Neural progenitor cell (in vitro differentiated cells): Measurements from ENCODE around the gene SLC15A3. TPM values are rescaled to one million over a fixed set of nuclear protein-coding genes. Genes with fewer than 3 reads are reported as not detected.

Experiments used
- DNase-seq: peaks from one replicate; pipeline ENCODE4 v3.0.0-alpha.2; 2016; ENCODE audit warnings: low spot score
- H2AFZ ChIP-seq: fragments of 200-600 bp; sonication (generic); replicated peaks from 2 replicates; pipeline ENCODE4 v1.6.1; 2016; ENCODE audit warnings: antibody characterized with exemption
- H3F3A ChIP-seq: fragments of 200-600 bp; sonication (generic); 2 replicates; pipeline ENCODE4 v1.6.1; 2016; ENCODE audit warnings: antibody characterized with exemption, low read depth
- H3K27ac ChIP-seq: fragments of 200-600 bp; sonication (generic); 2 replicates; pipeline ENCODE4 v1.5.1; 2016; ENCODE audit warnings: mild to moderate bottlenecking
- H3K27me3 ChIP-seq: fragments of 200-600 bp; sonication (generic); 2 replicates; pipeline ENCODE4 v1.6.1; 2016; ENCODE audit warnings: mild to moderate bottlenecking, moderate library complexity
- H3K36me3 ChIP-seq: fragments of 200-600 bp; sonication (generic); 2 replicates; pipeline ENCODE4 v1.5.1; 2016
- H3K4me1 ChIP-seq: fragments of 200-600 bp; sonication (generic); 2 replicates; pipeline ENCODE4 v1.6.1; 2016; ENCODE audit warnings: mixed run types
- H3K4me2 ChIP-seq: fragments of 200-600 bp; sonication (generic); 2 replicates; pipeline ENCODE4 v1.6.1; 2016
- H3K4me3 ChIP-seq: fragments of 200-600 bp; sonication (generic); 2 replicates; pipeline ENCODE4 v1.5.1; 2016
- H3K79me2 ChIP-seq: fragments of 200-600 bp; sonication (generic); 2 replicates; pipeline ENCODE4 v1.6.1; 2016; ENCODE audit warnings: low read depth
- H3K9ac ChIP-seq: fragments of 200-600 bp; sonication (generic); 2 replicates; pipeline ENCODE4 v1.6.1; 2016
- H3K9me3 ChIP-seq: fragments of 200-600 bp; sonication (generic); 2 replicates; pipeline ENCODE4 v1.5.1; 2016; ENCODE audit warnings: low read depth
- H4K20me1 ChIP-seq: fragments of 200-600 bp; sonication (generic); 2 replicates; pipeline ENCODE4 v1.6.1; 2016; ENCODE audit warnings: low read depth
- H3K27ac Mint-ChIP-seq: 3 replicates; pipeline ENCODE4 v1.8.0; 2021; ENCODE audit warnings: mixed read lengths
- H3K27me3 Mint-ChIP-seq: 2 replicates; pipeline ENCODE4 v1.8.0; 2022; ENCODE audit warnings: low read depth, mild to moderate bottlenecking, inconsistent platforms, moderate library complexity, mixed read lengths; ENCODE audit not compliant: insufficient read depth
- H3K36me3 Mint-ChIP-seq: 3 replicates; pipeline ENCODE4 v1.8.0; 2021; ENCODE audit warnings: mixed read lengths
- H3K4me1 Mint-ChIP-seq: 3 replicates; pipeline ENCODE4 v1.8.0; 2021; ENCODE audit warnings: mixed read lengths
- H3K4me3 Mint-ChIP-seq: 3 replicates; pipeline ENCODE4 v1.8.0; 2021; ENCODE audit warnings: mild to moderate bottlenecking, moderate library complexity, mixed read lengths
- H3K9me3 Mint-ChIP-seq: 3 replicates; pipeline ENCODE4 v1.8.0; 2020; ENCODE audit warnings: mixed read lengths
- CTCF ChIP-seq: fragments of 200-600 bp; sonication (generic); IDR thresholded peaks from 2 replicates; pipeline ENCODE4 v1.5.1; 2017; ENCODE audit warnings: antibody characterized with exemption, mild to moderate bottlenecking
- EZH2 ChIP-seq: fragments of 200-600 bp; sonication (generic); IDR thresholded peaks from 2 replicates; pipeline ENCODE4 v1.6.1; 2017; ENCODE audit warnings: antibody characterized with exemption, mild to moderate bottlenecking, moderate library complexity
- EZH2phosphoT487 ChIP-seq: fragments of 200-600 bp; sonication (generic); IDR thresholded peaks from 2 replicates; pipeline ENCODE4 v1.6.1; 2017; ENCODE audit warnings: antibody characterized with exemption
- total RNA-seq: library from RNA; depleted of rRNA; stranded (reverse); fragments of >200 nt; gene quantifications from 2 replicates; pipeline ENCODE4 v1.2.3, GENCODE V29; 2015; ENCODE audit warnings: low replicate concordance

SLC15A3 gene
- total RNA-seq, 1 donor from 2014 or later = 1.4 TPM

GRCh38 chr11:60981515-60981914 is 29.5 kb upstream of the SLC15A3 start:
- Histone ChIP-seq H3K4me1 (no peaks in the 10 kb centered on the region), H3K4me3 (no peak overlapping the region), H3K9ac (no peak overlapping the region), H3F3A (no peaks in the 10 kb centered on the region), H2AFZ (no peak overlapping the region), H4K20me1 (no peaks in the 10 kb centered on the region), H3K27me3 (no peaks in the 10 kb centered on the region), H3K27ac (no peak overlapping the region), H3K9me3 (no peaks in the 10 kb centered on the region), H3K36me3 (no peaks in the 10 kb centered on the region), H3K79me2 (no peaks in the 10 kb centered on the region), H3K4me2 (no peak overlapping the region)
- H3K27ac Mint-ChIP-seq = no peak overlapping the region
- no peaks in the 10 kb centered on the region for H3K9me3 Mint-ChIP-seq
- no peaks in the 10 kb centered on the region for H3K36me3 Mint-ChIP-seq
- H3K4me1 Mint-ChIP-seq = peaks cover 13% of the 10 kb centered on the region
- H3K4me3 Mint-ChIP-seq = no peak overlapping the region
- TF ChIP-seq EZH2phosphoT487 (no peak), CTCF (no peak), EZH2 (no peak)
- no peak for DNase-seq
- peaks cover 2% of the 10 kb centered on the region for H3K27me3 Mint-ChIP-seq

DNA sequence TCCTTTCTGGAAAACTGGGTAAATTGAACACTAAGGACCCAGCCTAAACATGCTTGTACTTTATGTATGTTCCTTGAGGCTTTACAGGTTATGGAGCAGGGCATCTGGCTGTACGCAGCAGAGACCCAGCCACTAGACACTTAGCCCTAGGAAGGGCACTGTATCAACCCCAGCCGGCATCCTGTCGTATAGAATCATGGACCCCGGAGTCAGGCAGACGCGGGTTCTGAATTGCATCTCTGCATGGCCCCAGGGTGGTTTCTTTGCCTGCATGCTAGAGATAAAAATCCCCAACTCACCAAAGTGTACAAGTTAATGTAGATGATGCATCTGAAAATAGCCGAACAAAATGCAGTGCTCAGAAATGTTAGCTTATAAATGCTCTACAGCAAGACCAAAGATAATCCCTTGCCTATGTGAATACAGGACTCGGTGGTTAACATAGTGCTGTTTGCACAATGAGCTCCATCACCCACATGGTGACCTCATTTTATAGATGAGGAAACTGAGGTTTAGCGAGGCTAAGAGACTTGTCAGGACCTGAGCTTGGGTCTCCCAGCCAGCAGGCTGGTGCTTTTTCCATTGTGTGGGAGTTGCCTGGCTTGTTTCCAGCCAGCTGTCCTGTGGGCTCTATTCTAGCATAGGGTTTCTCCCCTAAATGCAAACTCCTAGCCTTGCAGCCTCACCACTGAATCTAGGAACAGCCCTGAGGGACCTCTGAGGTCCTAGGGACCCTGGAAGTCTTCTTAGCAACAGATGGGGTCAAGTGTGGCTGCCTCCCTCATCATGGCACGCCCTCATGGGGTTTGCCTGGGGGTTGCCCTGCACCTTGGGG is 26.8 kb upstream of the SLC15A3 start:
- Histone ChIP-seq H3K4me3 (no peak overlapping the region), H4K20me1 (no peaks in the 10 kb centered on the region), H3K9me3 (no peaks in the 10 kb centered on the region), H3K4me2 (no peak overlapping the region), H3F3A (no peaks in the 10 kb centered on the region), H3K36me3 (no peaks in the 10 kb centered on the region), H3K79me2 (no peaks in the 10 kb centered on the region), H2AFZ (no peak overlapping the region), H3K4me1 (no peaks in the 10 kb centered on the region), H3K27me3 (no peaks in the 10 kb centered on the region), H3K9ac (no peak overlapping the region), H3K27ac (no peak overlapping the region)
- peaks cover 20% of the 10 kb centered on the region for H3K4me1 Mint-ChIP-seq
- H3K27ac Mint-ChIP-seq = no peak overlapping the region
- H3K27me3 Mint-ChIP-seq = peaks cover 2% of the 10 kb centered on the region
- H3K36me3 Mint-ChIP-seq = no peaks in the 10 kb centered on the region
- DNase-seq = no peak
- H3K4me3 Mint-ChIP-seq = no peak overlapping the region
- TF ChIP-seq CTCF (no peak), EZH2 (no peak), EZH2phosphoT487 (no peak)
- H3K9me3 Mint-ChIP-seq = no peaks in the 10 kb centered on the region

DNA sequence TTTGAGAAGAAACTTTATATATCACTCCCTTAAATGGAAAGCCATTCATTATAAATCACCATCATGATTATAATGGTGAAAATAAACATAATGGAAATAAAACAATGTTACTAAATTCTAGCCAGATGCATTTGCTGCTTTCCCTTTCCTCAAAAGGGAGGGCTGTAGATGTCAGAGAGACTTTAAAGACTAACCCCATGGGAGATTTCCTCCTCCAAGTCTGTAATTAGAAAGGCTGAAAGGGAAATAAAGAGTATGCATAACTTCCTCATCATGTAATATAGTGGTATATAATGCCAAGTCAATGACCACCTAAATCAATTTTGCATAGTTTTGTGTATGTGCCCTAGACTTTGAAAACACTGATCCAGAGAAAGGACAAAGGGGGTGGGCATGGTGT is 25.9 kb upstream of the SLC15A3 start:
- Histone ChIP-seq H3K4me2 (no peak overlapping the region), H3K9me3 (no peaks in the 10 kb centered on the region), H3K4me3 (no peak overlapping the region), H2AFZ (no peak overlapping the region), H3K9ac (no peak overlapping the region), H3F3A (no peaks in the 10 kb centered on the region), H3K79me2 (no peaks in the 10 kb centered on the region), H3K27ac (no peak overlapping the region), H4K20me1 (no peaks in the 10 kb centered on the region), H3K36me3 (no peaks in the 10 kb centered on the region), H3K4me1 (no peaks in the 10 kb centered on the region), H3K27me3 (no peaks in the 10 kb centered on the region)
- Mint-ChIP-seq H3K4me3 (no peak overlapping the region), H3K27ac (no peak overlapping the region), H3K9me3 (no peaks in the 10 kb centered on the region), H3K4me1 (peaks cover 14% of the 10 kb centered on the region), H3K27me3 (peaks cover 2% of the 10 kb centered on the region), H3K36me3 (no peaks in the 10 kb centered on the region)
- no peak for DNase-seq
- no peak for TF ChIP-seq EZH2
- TF ChIP-seq EZH2phosphoT487 = no peak
- no peak for TF ChIP-seq CTCF
